ENCODE results near the gene SMCO2.

The SMCO2 gene

GRCh38 chr12:27462151-27462694 lies 15.7 kb downstream of the SMCO2 start:
- Mint-ChIP-seq H3K27ac (ENCODE audit: low read depth) (no peak overlapping the region), H3K4me3 (no peak overlapping the region), H3K36me3 (ENCODE audit: insufficient read depth) (no peaks in the 10 kb centered on the region), H3K9me3 (no peaks in the 10 kb centered on the region), H3K27me3 (peaks cover 45% of the 10 kb centered on the region), H3K4me1 (peaks cover 5% of the 10 kb centered on the region)
- no peak for ATAC-seq (replicated peaks; ENCODE audit: extremely low read depth, poor library complexity, severe bottlenecking)
- no peak for DNase-seq (ENCODE audit: low spot score in 2 of 2)

DNA sequence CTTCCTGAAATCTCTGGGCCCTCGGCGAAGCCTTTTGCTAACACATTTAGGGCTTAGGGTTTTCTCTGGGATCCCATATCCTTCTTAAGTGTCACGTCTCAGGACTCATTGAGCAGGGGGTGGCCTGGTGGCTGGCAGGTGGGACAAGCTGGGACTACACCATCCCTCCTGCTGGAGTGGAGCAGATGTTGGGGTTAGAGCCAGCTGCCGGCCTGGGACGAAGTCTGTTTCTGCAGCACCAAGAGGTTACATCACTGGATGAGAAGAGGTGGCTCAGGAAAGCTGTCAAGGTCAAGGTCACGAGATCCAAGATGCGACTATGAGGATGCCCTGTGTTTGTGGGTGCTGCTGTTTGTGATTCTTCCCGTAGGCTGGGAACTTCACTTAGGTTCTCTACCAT lies 16.3 kb downstream of the SMCO2 start:
- no peaks in the 10 kb centered on the region for H3K36me3 Mint-ChIP-seq (ENCODE audit: insufficient read depth)
- H3K4me1 Mint-ChIP-seq = peaks cover 5% of the 10 kb centered on the region
- H3K9me3 Mint-ChIP-seq = no peaks in the 10 kb centered on the region
- no peak overlapping the region for H3K27ac Mint-ChIP-seq (ENCODE audit: low read depth)
- DNase-seq (ENCODE audit: low spot score in 2 of 2) (no peak), ATAC-seq (replicated peaks; ENCODE audit: extremely low read depth, poor library complexity, severe bottlenecking) (no peak)
- H3K27me3 Mint-ChIP-seq = peaks cover 45% of the 10 kb centered on the region
- no peak overlapping the region for H3K4me3 Mint-ChIP-seq

- Mint-ChIP-seq H3K9me3 (no peaks in the 10 kb centered on the region), H3K27ac (ENCODE audit: low read depth) (no peak overlapping the region), H3K27me3 (peaks cover 45% of the 10 kb centered on the region), H3K4me3 (no peak overlapping the region), H3K36me3 (ENCODE audit: insufficient read depth) (no peaks in the 10 kb centered on the region), H3K4me1 (peaks cover 5% of the 10 kb centered on the region)
- ATAC-seq (replicated peaks; ENCODE audit: extremely low read depth, poor library complexity, severe bottlenecking) (no peak), DNase-seq (ENCODE audit: low spot score in 2 of 2) (no peak)
Observed at GRCh38 chr12:27463511-27464219, 17.1 kb downstream of the SMCO2 start.

- no peak for DNase-seq (ENCODE audit: low spot score in 2 of 2)
- H3K36me3 Mint-ChIP-seq (ENCODE audit: insufficient read depth) = no peaks in the 10 kb centered on the region
- no peak for ATAC-seq (replicated peaks; ENCODE audit: extremely low read depth, poor library complexity, severe bottlenecking)
- H3K27me3 Mint-ChIP-seq = peaks cover 45% of the 10 kb centered on the region
- H3K4me1 Mint-ChIP-seq = peaks cover 5% of the 10 kb centered on the region
- no peak overlapping the region for H3K27ac Mint-ChIP-seq (ENCODE audit: low read depth)
- H3K9me3 Mint-ChIP-seq = no peaks in the 10 kb centered on the region
- H3K4me3 Mint-ChIP-seq = no peak overlapping the region
Observed at GRCh38 chr12:27464220-27464554, 17.7 kb downstream of the SMCO2 start.

DNA sequence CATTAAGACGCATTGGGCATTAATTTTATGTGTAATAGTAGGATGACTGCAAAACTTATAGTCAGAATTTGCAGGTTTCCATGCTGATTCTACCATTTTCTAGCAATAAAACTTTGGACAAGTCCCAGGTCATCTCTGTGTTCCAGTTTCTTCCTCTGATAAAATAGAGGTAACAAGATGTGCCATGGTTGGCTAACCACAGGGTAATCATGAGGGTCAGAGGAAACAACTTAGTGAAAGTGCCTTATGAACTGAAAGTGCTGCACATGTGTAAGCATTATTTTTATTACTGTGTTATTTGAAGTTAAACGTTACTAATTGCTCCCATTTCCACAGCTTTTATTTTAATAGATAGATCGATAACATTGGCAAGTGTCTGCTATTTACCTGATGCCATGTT lies 21.1 kb downstream of the SMCO2 start:
- Mint-ChIP-seq H3K4me1 (no peaks in the 10 kb centered on the region), H3K4me3 (no peak overlapping the region), H3K36me3 (ENCODE audit: insufficient read depth) (no peaks in the 10 kb centered on the region), H3K27ac (ENCODE audit: low read depth) (no peak overlapping the region), H3K27me3 (peaks cover 18% of the 10 kb centered on the region), H3K9me3 (no peaks in the 10 kb centered on the region)
- ATAC-seq (replicated peaks; ENCODE audit: extremely low read depth, poor library complexity, severe bottlenecking) (no peak), DNase-seq (ENCODE audit: low spot score in 2 of 2) (no peak)

- H3K9me3 Mint-ChIP-seq = no peaks in the 10 kb centered on the region
- no peak for DNase-seq (ENCODE audit: low spot score in 2 of 2)
- no peak overlapping the region for H3K4me3 Mint-ChIP-seq
- H3K4me1 Mint-ChIP-seq = no peaks in the 10 kb centered on the region
- H3K36me3 Mint-ChIP-seq (ENCODE audit: insufficient read depth) = no peaks in the 10 kb centered on the region
- H3K27me3 Mint-ChIP-seq = peaks cover 12% of the 10 kb centered on the region
- ATAC-seq (replicated peaks; ENCODE audit: extremely low read depth, poor library complexity, severe bottlenecking) = no peak
- no peak overlapping the region for H3K27ac Mint-ChIP-seq (ENCODE audit: low read depth)
Observed at GRCh38 chr12:27468241-27468640, 21.7 kb downstream of the SMCO2 start.

DNA sequence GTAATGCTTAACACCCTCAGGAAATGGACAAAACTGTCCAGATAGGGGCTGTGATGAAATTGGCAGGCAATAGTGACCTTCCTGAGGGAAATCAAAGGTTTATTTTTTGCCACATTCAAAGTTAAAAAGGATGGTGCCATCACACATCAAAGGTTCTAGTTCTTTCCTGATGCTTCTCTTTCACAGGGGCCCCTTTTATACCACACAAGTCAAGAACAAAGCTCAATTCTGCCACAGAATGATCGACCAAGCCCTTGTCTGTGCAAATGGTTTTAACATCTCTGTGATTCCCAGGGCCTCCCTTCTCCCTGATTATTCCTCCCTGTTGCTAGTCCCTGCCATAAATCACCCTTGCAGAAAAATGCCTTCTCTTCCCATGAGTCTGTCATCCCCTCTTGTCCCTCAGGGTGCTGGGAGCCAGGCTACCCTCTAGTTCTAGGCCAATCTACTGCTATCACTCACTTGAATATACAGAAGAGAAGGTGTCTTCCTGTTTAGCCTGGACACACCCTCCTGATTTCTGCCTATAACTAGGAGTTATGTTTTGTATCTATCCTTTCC lies 22.7 kb downstream of the SMCO2 start:
- DNase-seq (ENCODE audit: low spot score in 2 of 2) (no peak), ATAC-seq (replicated peaks; ENCODE audit: extremely low read depth, poor library complexity, severe bottlenecking) (no peak)
- Mint-ChIP-seq H3K4me3 (no peak overlapping the region), H3K36me3 (ENCODE audit: insufficient read depth) (no peaks in the 10 kb centered on the region), H3K4me1 (no peaks in the 10 kb centered on the region), H3K9me3 (no peaks in the 10 kb centered on the region), H3K27ac (ENCODE audit: low read depth) (no peak overlapping the region), H3K27me3 (peaks cover 2% of the 10 kb centered on the region)

DNA sequence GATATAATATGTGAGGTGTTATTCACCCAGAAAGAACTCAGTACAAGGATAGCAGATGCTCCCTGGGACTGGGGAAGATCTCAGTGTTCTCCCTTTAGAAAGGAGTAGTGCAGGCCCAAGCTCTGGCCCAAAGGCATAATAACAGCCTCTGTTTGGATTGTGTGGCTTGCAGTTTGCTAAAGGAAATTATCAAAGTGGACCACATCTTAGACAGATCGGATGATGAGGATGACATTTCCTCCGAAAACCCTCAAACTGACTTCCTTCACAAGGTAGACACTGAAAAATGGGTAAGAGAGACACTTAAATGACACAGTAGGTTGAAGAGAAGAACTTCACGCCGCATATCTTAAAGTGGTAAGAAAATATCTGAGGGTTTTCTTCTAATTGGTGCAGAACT lies 26.1 kb downstream of the SMCO2 start:
- ATAC-seq (replicated peaks; ENCODE audit: extremely low read depth, poor library complexity, severe bottlenecking) (no peak), DNase-seq (ENCODE audit: low spot score in 2 of 2) (no peak)
- Mint-ChIP-seq H3K27me3 (no peaks in the 10 kb centered on the region), H3K36me3 (ENCODE audit: insufficient read depth) (no peaks in the 10 kb centered on the region), H3K4me3 (no peak overlapping the region), H3K9me3 (peaks cover 11% of the 10 kb centered on the region), H3K27ac (ENCODE audit: low read depth) (no peak overlapping the region), H3K4me1 (no peaks in the 10 kb centered on the region)

- Mint-ChIP-seq H3K4me1 (no peaks in the 10 kb centered on the region), H3K4me3 (no peak overlapping the region), H3K36me3 (ENCODE audit: insufficient read depth) (no peaks in the 10 kb centered on the region), H3K9me3 (peaks cover 20% of the 10 kb centered on the region), H3K27ac (ENCODE audit: low read depth) (no peak overlapping the region), H3K27me3 (no peaks in the 10 kb centered on the region)
- ATAC-seq (replicated peaks; ENCODE audit: extremely low read depth, poor library complexity, severe bottlenecking) (no peak), DNase-seq (ENCODE audit: low spot score in 2 of 2) (no peak)
Observed at GRCh38 chr12:27474344-27474743, 27.8 kb downstream of the SMCO2 start.

- H3K27ac Mint-ChIP-seq (ENCODE audit: low read depth) = no peak overlapping the region
- H3K27me3 Mint-ChIP-seq = no peaks in the 10 kb centered on the region
- no peaks in the 10 kb centered on the region for H3K4me1 Mint-ChIP-seq
- no peak overlapping the region for H3K4me3 Mint-ChIP-seq
- peaks cover 26% of the 10 kb centered on the region for H3K9me3 Mint-ChIP-seq
- H3K36me3 Mint-ChIP-seq (ENCODE audit: insufficient read depth) = peaks cover 2% of the 10 kb centered on the region
- DNase-seq (ENCODE audit: low spot score in 2 of 2) (no peak), ATAC-seq (replicated peaks; ENCODE audit: extremely low read depth, poor library complexity, severe bottlenecking) (no peak)
Observed at GRCh38 chr12:27477049-27477448, 30.5 kb downstream of the SMCO2 start.

GRCh38 chr12:27478949-27479348 lies 32.4 kb downstream of the SMCO2 start:
- Mint-ChIP-seq H3K4me1 (no peaks in the 10 kb centered on the region), H3K9me3 (peaks cover 26% of the 10 kb centered on the region), H3K4me3 (no peak overlapping the region), H3K27me3 (no peaks in the 10 kb centered on the region), H3K27ac (ENCODE audit: low read depth) (no peak overlapping the region), H3K36me3 (ENCODE audit: insufficient read depth) (peaks cover 2% of the 10 kb centered on the region)
- DNase-seq (ENCODE audit: low spot score in 2 of 2) (no peak), ATAC-seq (replicated peaks; ENCODE audit: extremely low read depth, poor library complexity, severe bottlenecking) (no peak)

DNA sequence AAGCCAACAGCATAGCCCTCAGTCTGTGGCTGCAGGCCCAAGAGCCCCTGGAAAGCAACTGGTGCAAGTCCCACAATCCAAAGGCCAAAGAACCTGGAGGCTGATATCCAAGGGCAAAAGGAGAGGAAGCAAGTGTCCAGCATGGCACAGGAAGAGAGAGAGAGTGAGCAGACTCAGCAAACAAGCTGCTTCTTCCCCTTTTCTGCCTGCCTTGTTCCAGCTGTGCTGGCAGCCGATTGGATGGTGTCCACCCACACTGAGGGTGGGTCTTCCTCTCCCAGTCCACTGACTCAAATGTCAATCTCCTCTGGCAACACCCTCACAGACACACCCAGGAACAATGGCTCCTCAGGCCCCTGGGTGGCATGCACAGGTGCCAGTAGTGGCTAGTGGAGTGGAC lies 33.5 kb downstream of the SMCO2 start:
- DNase-seq (ENCODE audit: low spot score in 2 of 2) (no peak), ATAC-seq (replicated peaks; ENCODE audit: extremely low read depth, poor library complexity, severe bottlenecking) (no peak)
- Mint-ChIP-seq H3K36me3 (ENCODE audit: insufficient read depth) (peaks cover 2% of the 10 kb centered on the region), H3K27me3 (no peaks in the 10 kb centered on the region), H3K4me3 (no peak overlapping the region), H3K27ac (ENCODE audit: low read depth) (no peak overlapping the region), H3K9me3 (peaks cover 26% of the 10 kb centered on the region), H3K4me1 (no peaks in the 10 kb centered on the region)

- H3K9me3 Mint-ChIP-seq = no peaks in the 10 kb centered on the region
- DNase-seq (ENCODE audit: low spot score in 2 of 2) (no peak), ATAC-seq (replicated peaks; ENCODE audit: extremely low read depth, poor library complexity, severe bottlenecking) (no peak)
- H3K36me3 Mint-ChIP-seq (ENCODE audit: insufficient read depth) = no peaks in the 10 kb centered on the region
- no peak overlapping the region for H3K27ac Mint-ChIP-seq (ENCODE audit: low read depth)
- no peaks in the 10 kb centered on the region for H3K4me1 Mint-ChIP-seq
- peaks cover 50% of the 10 kb centered on the region for H3K27me3 Mint-ChIP-seq
- H3K4me3 Mint-ChIP-seq = no peak overlapping the region
Observed at GRCh38 chr12:27486961-27487360, 40.4 kb downstream of the SMCO2 start.
